Neural progenitor cell (in vitro differentiated cells): ENCODE measurements around the gene NAA60. TPM values are rescaled to one million over a fixed set of nuclear protein-coding genes. Genes with fewer than 3 reads are reported as not detected.
"Not testable (repeated sequence)": the region's sequence is repeated elsewhere in the genome, so short reads cannot be mapped to it uniquely, and the experiment has no call there.

ENCODE experiments used
- DNase-seq: peaks from one replicate; pipeline ENCODE4 v3.0.0-alpha.2; 2016; ENCODE audit warnings: low spot score
- H2AFZ ChIP-seq: fragments of 200-600 bp; sonication (generic); replicated peaks from 2 replicates; pipeline ENCODE4 v1.6.1; 2016; ENCODE audit warnings: antibody characterized with exemption
- H3F3A ChIP-seq: fragments of 200-600 bp; sonication (generic); 2 replicates; pipeline ENCODE4 v1.6.1; 2016; ENCODE audit warnings: antibody characterized with exemption, low read depth
- H3K27ac ChIP-seq: fragments of 200-600 bp; sonication (generic); 2 replicates; pipeline ENCODE4 v1.5.1; 2016; ENCODE audit warnings: mild to moderate bottlenecking
- H3K27me3 ChIP-seq: fragments of 200-600 bp; sonication (generic); 2 replicates; pipeline ENCODE4 v1.6.1; 2016; ENCODE audit warnings: mild to moderate bottlenecking, moderate library complexity
- H3K36me3 ChIP-seq: fragments of 200-600 bp; sonication (generic); 2 replicates; pipeline ENCODE4 v1.5.1; 2016
- H3K4me1 ChIP-seq: fragments of 200-600 bp; sonication (generic); 2 replicates; pipeline ENCODE4 v1.6.1; 2016; ENCODE audit warnings: mixed run types
- H3K4me2 ChIP-seq: fragments of 200-600 bp; sonication (generic); 2 replicates; pipeline ENCODE4 v1.6.1; 2016
- H3K4me3 ChIP-seq: fragments of 200-600 bp; sonication (generic); 2 replicates; pipeline ENCODE4 v1.5.1; 2016
- H3K79me2 ChIP-seq: fragments of 200-600 bp; sonication (generic); 2 replicates; pipeline ENCODE4 v1.6.1; 2016; ENCODE audit warnings: low read depth
- H3K9ac ChIP-seq: fragments of 200-600 bp; sonication (generic); 2 replicates; pipeline ENCODE4 v1.6.1; 2016
- H3K9me3 ChIP-seq: fragments of 200-600 bp; sonication (generic); 2 replicates; pipeline ENCODE4 v1.5.1; 2016; ENCODE audit warnings: low read depth
- H4K20me1 ChIP-seq: fragments of 200-600 bp; sonication (generic); 2 replicates; pipeline ENCODE4 v1.6.1; 2016; ENCODE audit warnings: low read depth
- H3K27ac Mint-ChIP-seq: 3 replicates; pipeline ENCODE4 v1.8.0; 2021; ENCODE audit warnings: mixed read lengths
- H3K27me3 Mint-ChIP-seq: 2 replicates; pipeline ENCODE4 v1.8.0; 2022; ENCODE audit warnings: low read depth, mild to moderate bottlenecking, inconsistent platforms, moderate library complexity, mixed read lengths; ENCODE audit not compliant: insufficient read depth
- H3K36me3 Mint-ChIP-seq: 3 replicates; pipeline ENCODE4 v1.8.0; 2021; ENCODE audit warnings: mixed read lengths
- H3K4me1 Mint-ChIP-seq: 3 replicates; pipeline ENCODE4 v1.8.0; 2021; ENCODE audit warnings: mixed read lengths
- H3K4me3 Mint-ChIP-seq: 3 replicates; pipeline ENCODE4 v1.8.0; 2021; ENCODE audit warnings: mild to moderate bottlenecking, moderate library complexity, mixed read lengths
- H3K9me3 Mint-ChIP-seq: 3 replicates; pipeline ENCODE4 v1.8.0; 2020; ENCODE audit warnings: mixed read lengths
- CTCF ChIP-seq: fragments of 200-600 bp; sonication (generic); IDR thresholded peaks from 2 replicates; pipeline ENCODE4 v1.5.1; 2017; ENCODE audit warnings: antibody characterized with exemption, mild to moderate bottlenecking
- EZH2 ChIP-seq: fragments of 200-600 bp; sonication (generic); IDR thresholded peaks from 2 replicates; pipeline ENCODE4 v1.6.1; 2017; ENCODE audit warnings: antibody characterized with exemption, mild to moderate bottlenecking, moderate library complexity
- EZH2phosphoT487 ChIP-seq: fragments of 200-600 bp; sonication (generic); IDR thresholded peaks from 2 replicates; pipeline ENCODE4 v1.6.1; 2017; ENCODE audit warnings: antibody characterized with exemption
- total RNA-seq: library from RNA; depleted of rRNA; stranded (reverse); fragments of >200 nt; gene quantifications from 2 replicates; pipeline ENCODE4 v1.2.3, GENCODE V29; 2015; ENCODE audit warnings: low replicate concordance

NAA60 gene
- total RNA-seq, 1 donor from 2014 or later, result 14.8 TPM

GRCh38 chr16:3527216-3527829, 83.8 kb downstream of the NAA60 start:
- peaks cover 12% of the 10 kb centered on the region for H3K36me3 ChIP-seq
- peak; percentile 52 for DNase-seq
- H3F3A ChIP-seq, H3K4me3 Mint-ChIP-seq, H3K79me2 ChIP-seq, H3K9me3 Mint-ChIP-seq, H3K27ac Mint-ChIP-seq, H2AFZ ChIP-seq, H3K27me3 Mint-ChIP-seq, H3K4me3 ChIP-seq, H3K27me3 ChIP-seq, H3K4me1 Mint-ChIP-seq, H3K9me3 ChIP-seq, H3K27ac ChIP-seq, H3K4me2 ChIP-seq, H3K9ac ChIP-seq, H4K20me1 ChIP-seq, H3K4me1 ChIP-seq: not testable (repeated sequence)
- H3K36me3 Mint-ChIP-seq, result peaks cover 45% of the 10 kb centered on the region
- TF ChIP-seq CTCF, result peak; percentile 54

- peaks cover 6% of the 10 kb centered on the region for H3K9me3 Mint-ChIP-seq
- H4K20me1 ChIP-seq, result no peaks in the 10 kb centered on the region
- H3K4me1 ChIP-seq, result no peaks in the 10 kb centered on the region
- H3K36me3 Mint-ChIP-seq, result peaks cover 42% of the 10 kb centered on the region
- no peak overlapping the region for H3K4me2 ChIP-seq
- H3K27me3 Mint-ChIP-seq, result peaks cover 2% of the 10 kb centered on the region
- no peak overlapping the region for H3K4me3 Mint-ChIP-seq
- H2AFZ ChIP-seq, result no peak overlapping the region
- peaks cover 6% of the 10 kb centered on the region for H3K36me3 ChIP-seq
- H3K4me3 ChIP-seq, result no peak overlapping the region
- H3K9ac ChIP-seq, result no peak overlapping the region
- no peak for TF ChIP-seq EZH2
- TF ChIP-seq EZH2phosphoT487, result no peak
- H3K79me2 ChIP-seq, result no peaks in the 10 kb centered on the region
- H3K27ac Mint-ChIP-seq, result no peak overlapping the region
- H3K27ac ChIP-seq, result no peak overlapping the region
- peaks cover 7% of the 10 kb centered on the region for H3F3A ChIP-seq
- H3K27me3 ChIP-seq, result no peaks in the 10 kb centered on the region
- no peak for DNase-seq
- H3K4me1 Mint-ChIP-seq, result no peaks in the 10 kb centered on the region
- H3K9me3 ChIP-seq, result no peaks in the 10 kb centered on the region
Observed at GRCh38 chr16:3528406-3528805, 84.9 kb downstream of the NAA60 start.

GRCh38 chr16:3529175-3529574, 85.7 kb downstream of the NAA60 start:
- no peaks in the 10 kb centered on the region for H4K20me1 ChIP-seq
- no peaks in the 10 kb centered on the region for H3K9me3 ChIP-seq
- no peak overlapping the region for H2AFZ ChIP-seq
- no peak overlapping the region for H3K4me3 ChIP-seq
- no peak overlapping the region for H3K4me2 ChIP-seq
- H3K36me3 ChIP-seq, result peaks cover 6% of the 10 kb centered on the region
- no peak overlapping the region for H3K9ac ChIP-seq
- H3K27ac ChIP-seq, result no peak overlapping the region
- H3K27ac Mint-ChIP-seq, result no peak overlapping the region
- TF ChIP-seq EZH2phosphoT487, result no peak
- H3K36me3 Mint-ChIP-seq, result peaks cover 49% of the 10 kb centered on the region
- peaks cover 6% of the 10 kb centered on the region for H3K9me3 Mint-ChIP-seq
- H3K27me3 ChIP-seq, result no peaks in the 10 kb centered on the region
- H3F3A ChIP-seq, result peaks cover 7% of the 10 kb centered on the region
- no peak for DNase-seq
- H3K4me1 ChIP-seq, result no peaks in the 10 kb centered on the region
- H3K79me2 ChIP-seq, result no peaks in the 10 kb centered on the region
- H3K4me3 Mint-ChIP-seq, result no peak overlapping the region
- peaks cover 2% of the 10 kb centered on the region for H3K27me3 Mint-ChIP-seq
- H3K4me1 Mint-ChIP-seq, result no peaks in the 10 kb centered on the region

DNA sequence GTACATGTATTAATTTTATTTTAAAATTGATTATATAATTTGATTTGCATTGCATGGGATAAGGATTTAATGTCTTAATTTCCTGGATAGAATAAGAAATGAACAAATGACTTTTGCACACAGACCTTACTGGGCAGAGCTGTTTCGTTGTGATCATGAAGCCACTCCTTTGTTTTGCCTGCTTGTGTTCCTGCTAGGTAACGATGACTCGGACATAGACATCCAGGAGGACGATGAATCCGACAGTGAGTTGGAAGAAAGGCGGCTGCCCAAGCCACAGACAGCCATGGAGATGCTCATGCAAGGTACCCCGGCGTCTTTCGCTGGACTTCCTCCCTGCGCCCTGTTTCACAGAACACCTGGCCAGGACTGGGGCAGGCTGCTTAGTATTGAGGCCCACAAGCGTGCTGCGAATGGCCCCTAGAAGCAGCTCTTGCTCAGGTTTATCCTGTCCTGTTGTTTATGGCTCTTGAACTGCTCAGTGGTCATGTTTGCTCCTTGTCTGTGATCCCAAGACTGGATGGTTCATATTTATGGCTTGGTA, 87.0 kb downstream of the NAA60 start:
- Histone ChIP-seq H3K9ac (no peak overlapping the region), H3K79me2 (no peaks in the 10 kb centered on the region), H3K36me3 (peaks cover 6% of the 10 kb centered on the region), H3K9me3 (no peaks in the 10 kb centered on the region), H3K4me2 (no peak overlapping the region), H2AFZ (no peak overlapping the region), H4K20me1 (no peaks in the 10 kb centered on the region), H3K27me3 (no peaks in the 10 kb centered on the region), H3K4me1 (no peaks in the 10 kb centered on the region), H3K27ac (no peak overlapping the region), H3K4me3 (no peak overlapping the region), H3F3A (peaks cover 7% of the 10 kb centered on the region)
- Mint-ChIP-seq H3K36me3 (peaks cover 48% of the 10 kb centered on the region), H3K4me1 (no peaks in the 10 kb centered on the region), H3K4me3 (no peak overlapping the region), H3K9me3 (peaks cover 6% of the 10 kb centered on the region), H3K27me3 (peaks cover 2% of the 10 kb centered on the region), H3K27ac (no peak overlapping the region)
- TF ChIP-seq EZH2, result no peak
- TF ChIP-seq EZH2phosphoT487, result no peak
- TF ChIP-seq CTCF, result no peak
- no peak for DNase-seq
